Measurements from ENCODE around the gene MFGE8.

Gene MFGE8

DNA sequence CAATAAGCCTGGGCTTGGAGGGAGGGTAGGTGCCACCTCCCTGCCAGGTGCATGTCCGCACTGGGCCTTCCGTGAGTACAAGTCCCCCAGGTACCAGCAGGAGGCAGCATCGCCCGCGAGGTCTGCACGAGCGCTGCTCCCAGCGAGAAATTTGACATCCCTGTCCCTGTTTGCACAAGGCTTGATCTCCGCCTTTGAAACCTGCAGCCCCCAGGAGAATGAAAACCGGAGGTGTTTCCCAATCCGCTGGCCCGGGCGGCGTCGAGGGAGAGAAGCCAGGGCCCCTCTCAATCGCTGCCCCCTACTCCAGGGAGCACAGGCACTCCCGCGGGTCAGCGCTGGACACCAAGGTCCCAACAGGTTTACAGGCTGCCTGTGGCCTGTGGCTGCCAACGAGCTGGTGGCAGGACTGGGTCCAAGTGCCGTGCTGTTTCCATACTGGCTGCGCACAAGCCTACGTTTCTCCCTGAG is 18.8 kb downstream of the MFGE8 start:
- peak overlapping the region; percentile 51 for H3K4me3 ChIP-seq (ENCODE audit: low read depth, low read length)
- DNase-seq (ENCODE audit: low read depth) = no peak
- in situ Hi-C loops (cut with HindIII; ENCODE audit: low sequenced_read_pairs) = no loop called here

GRCh38 chr15:88891540-88892254 is 21.5 kb downstream of the MFGE8 start:
- no peak for DNase-seq (ENCODE audit: low read depth)
- no peak overlapping the region for H3K4me3 ChIP-seq (ENCODE audit: low read depth, low read length)
- TF ChIP-seq CTCF (IDR thresholded peaks at IDR 0.05; ENCODE audit: low read depth, low read length, missing control alignments) = no peak
- in situ Hi-C loops (cut with HindIII; ENCODE audit: low sequenced_read_pairs) = no loop called here

More for the DNA sequence above, 18.8 kb downstream of the MFGE8 start:
- peak; percentile 71 for TF ChIP-seq CTCF (IDR thresholded peaks at IDR 0.05; ENCODE audit: low read depth, low read length, missing control alignments)

GRCh38 chr15:88890495-88890894 is 22.7 kb downstream of the MFGE8 start:
- no peak overlapping the region for H3K4me3 ChIP-seq (ENCODE audit: low read depth, low read length)
- no peak for DNase-seq (ENCODE audit: low read depth)
- in situ Hi-C loops (cut with HindIII; ENCODE audit: low sequenced_read_pairs) = no loop called here
- TF ChIP-seq CTCF (IDR thresholded peaks at IDR 0.05; ENCODE audit: low read depth, low read length, missing control alignments) = no peak

- no peak overlapping the region for H3K4me3 ChIP-seq (ENCODE audit: low read depth, low read length)
- no peak for TF ChIP-seq CTCF (IDR thresholded peaks at IDR 0.05; ENCODE audit: low read depth, low read length, missing control alignments)
- in situ Hi-C loops (cut with HindIII; ENCODE audit: low sequenced_read_pairs) = no loop called here
- DNase-seq (ENCODE audit: low read depth) = no peak
Measured at GRCh38 chr15:88888719-88889118, 24.5 kb downstream of the MFGE8 start.

DNA sequence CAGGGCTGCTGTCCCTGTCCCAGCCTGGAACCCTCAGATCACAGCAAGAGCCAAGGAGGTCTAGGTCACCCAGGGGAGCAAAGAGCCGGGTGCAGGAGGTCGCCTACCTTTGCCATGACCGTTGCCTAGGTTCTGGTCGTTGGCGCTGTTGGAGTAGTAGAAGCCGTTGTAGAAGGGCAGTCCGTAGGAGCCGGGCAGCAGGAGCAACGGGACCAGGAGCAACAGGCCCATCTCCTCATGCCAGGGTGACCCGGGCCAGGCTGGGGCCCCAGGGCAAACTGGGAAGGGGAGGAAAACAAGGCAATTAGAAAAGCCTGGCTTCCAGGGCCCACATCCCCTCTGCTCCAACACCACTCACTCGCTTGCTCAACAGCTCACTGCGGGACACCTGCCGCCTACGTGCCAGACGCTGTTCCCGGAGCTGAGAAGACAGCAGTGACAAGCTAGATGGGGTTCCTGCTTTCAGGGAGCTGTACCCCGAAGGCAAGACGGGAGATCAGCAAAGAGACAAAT is 26.1 kb downstream of the MFGE8 start:
- in situ Hi-C loops (cut with HindIII; ENCODE audit: low sequenced_read_pairs) = no loop called here
- no peak for TF ChIP-seq CTCF (IDR thresholded peaks at IDR 0.05; ENCODE audit: low read depth, low read length, missing control alignments)
- no peak for DNase-seq (ENCODE audit: low read depth)
- H3K4me3 ChIP-seq (ENCODE audit: low read depth, low read length) = no peak overlapping the region

DNA sequence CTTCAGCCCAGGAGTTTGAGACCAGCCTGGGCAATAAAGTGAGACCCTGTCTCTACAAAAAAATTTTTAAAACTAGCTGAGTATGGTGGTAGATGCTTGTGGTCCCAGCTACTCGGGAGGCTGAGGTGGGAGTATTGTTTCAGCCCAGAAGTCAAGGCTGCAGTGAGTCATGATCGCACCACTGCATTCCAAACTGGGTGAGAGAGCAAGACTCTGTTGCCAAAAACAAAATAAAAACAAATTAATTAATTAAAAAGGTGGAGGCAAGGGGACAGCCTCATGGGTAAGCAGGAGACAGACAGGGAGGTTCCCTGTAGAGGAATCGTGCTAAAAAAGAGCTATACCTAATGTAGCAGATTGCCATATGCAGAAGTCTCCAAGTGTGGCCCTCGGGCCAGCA is 30.4 kb downstream of the MFGE8 start:
- DNase-seq (ENCODE audit: low read depth) = peak; percentile 43
- no peak for TF ChIP-seq CTCF (IDR thresholded peaks at IDR 0.05; ENCODE audit: low read depth, low read length, missing control alignments)
- in situ Hi-C loops (cut with HindIII; ENCODE audit: low sequenced_read_pairs) = no loop called here

More for the DNA sequence above, 30.4 kb downstream of the MFGE8 start:
- H3K4me3 ChIP-seq (ENCODE audit: low read depth, low read length) = no peak overlapping the region
